ENCODE data around the gene DENND4B. TPM values are rescaled to one million over a fixed set of nuclear protein-coding genes. Genes with fewer than 3 reads are reported as not detected.
"Not testable (repeated sequence)": the region's sequence is repeated elsewhere in the genome, so short reads cannot be mapped to it uniquely, and the experiment has no call there.

The DENND4B gene, protein sequence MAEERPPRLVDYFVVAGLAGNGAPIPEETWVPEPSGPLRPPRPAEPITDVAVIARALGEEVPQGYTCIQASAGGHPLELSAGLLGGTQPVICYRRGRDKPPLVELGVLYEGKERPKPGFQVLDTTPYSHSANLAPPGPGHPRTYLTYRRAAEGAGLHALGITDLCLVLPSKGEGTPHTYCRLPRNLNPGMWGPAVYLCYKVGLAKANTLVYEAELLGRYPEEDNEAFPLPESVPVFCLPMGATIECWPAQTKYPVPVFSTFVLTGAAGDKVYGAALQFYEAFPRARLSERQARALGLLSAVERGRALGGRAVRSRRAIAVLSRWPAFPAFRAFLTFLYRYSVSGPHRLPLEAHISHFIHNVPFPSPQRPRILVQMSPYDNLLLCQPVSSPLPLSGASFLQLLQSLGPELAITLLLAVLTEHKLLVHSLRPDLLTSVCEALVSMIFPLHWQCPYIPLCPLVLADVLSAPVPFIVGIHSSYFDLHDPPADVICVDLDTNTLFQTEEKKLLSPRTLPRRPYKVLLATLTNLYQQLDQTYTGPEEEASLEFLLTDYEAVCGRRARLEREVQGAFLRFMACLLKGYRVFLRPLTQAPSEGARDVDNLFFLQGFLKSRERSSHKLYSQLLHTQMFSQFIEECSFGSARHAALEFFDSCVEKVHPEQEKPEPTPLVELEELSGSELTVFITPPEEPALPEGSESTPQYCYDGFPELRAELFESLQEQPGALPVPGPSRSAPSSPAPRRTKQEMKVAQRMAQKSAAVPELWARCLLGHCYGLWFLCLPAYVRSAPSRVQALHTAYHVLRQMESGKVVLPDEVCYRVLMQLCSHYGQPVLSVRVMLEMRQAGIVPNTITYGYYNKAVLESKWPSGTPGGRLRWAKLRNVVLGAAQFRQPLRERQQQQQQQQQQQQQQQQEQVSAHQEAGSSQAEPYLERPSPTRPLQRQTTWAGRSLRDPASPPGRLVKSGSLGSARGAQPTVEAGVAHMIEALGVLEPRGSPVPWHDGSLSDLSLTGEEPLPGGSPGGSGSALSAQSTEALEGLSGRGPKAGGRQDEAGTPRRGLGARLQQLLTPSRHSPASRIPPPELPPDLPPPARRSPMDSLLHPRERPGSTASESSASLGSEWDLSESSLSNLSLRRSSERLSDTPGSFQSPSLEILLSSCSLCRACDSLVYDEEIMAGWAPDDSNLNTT (N-terminal part only)
- total RNA-seq (2014; rRNA removed) = 15.4 and 16.1 TPM in 2 replicates
- polyA plus RNA-seq (2012) = 11.9 TPM

DNA sequence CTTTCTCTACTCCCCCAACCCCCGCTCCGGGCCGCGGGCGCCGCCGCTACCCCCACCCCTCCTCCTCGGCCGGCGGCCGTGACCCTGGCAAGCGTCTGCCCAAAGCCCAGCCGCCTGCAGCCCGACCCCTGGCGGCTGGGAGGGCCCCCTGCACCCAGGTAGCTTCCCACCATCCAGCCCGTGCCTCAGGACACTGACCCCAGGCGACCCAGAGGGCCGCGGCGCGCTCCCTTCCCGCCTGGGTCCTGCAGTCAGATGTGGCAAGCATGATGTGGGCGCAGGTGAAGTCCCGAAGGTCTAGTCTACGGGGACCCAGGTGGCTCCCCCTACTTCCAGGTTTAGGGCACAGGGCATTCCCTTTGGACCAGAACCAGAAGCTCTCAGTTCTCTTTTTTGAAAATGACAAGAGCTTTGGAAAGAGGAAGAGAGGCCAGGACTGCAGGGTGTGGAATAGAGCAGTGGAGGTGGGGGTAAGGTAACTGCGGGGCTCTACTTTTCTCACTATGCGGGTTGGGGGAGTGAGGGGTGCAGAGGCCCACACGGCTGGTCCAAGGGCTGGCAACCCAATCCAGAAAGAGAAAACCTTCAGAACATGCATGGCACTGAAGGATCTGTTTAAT, at the start of gene DENND4B:
Gene DENND4B, minus strand, starts transcription at position 97 of the 620 bp plus-strand sequence. CDS start 2,344 bp downstream, outside the sequence.
- peak; percentile 73 for DNase-seq (ENCODE audit: low read depth)

DNA sequence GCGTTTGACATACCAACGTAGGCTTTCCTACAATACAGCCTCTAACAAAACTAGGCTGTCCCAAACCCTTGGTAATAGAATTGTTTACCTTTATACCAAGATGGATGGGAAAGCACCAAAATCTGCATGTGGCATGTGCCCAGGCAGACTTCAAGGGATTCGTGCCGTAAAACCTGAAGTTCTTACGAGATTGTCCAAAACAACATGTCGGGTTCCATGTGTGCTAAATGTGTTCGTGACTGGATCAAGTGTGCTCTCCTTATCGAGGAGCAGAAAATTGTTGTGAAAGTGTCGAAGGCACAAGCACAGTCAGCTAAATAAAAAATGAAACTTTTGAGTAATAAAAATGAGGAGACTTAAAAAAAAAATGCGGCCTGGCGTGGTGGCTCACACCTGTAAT, 49.1 kb upstream of the DENND4B start:
- no peak for DNase-seq (ENCODE audit: low read depth)

DNA sequence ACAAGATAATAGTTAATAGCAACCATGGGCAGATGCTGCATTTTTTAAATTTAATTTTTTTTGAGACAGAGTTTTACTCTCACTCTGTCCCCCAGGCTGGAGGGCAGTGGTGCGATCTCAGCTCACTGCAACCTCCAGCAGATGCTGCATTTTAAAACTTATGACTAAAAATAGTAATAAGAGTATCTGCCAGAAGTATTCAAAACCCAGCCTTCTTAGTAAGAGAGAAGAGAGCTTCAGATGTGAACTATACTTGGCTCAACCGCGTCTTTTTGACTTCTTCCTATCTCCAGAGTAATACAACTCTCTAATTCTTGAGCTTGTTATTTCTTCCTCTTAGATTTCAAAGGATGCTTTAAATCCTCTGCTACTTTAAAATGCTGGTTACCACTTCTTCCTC, 48.7 kb upstream of the DENND4B start:
- DNase-seq (ENCODE audit: low read depth) = no peak

DNA sequence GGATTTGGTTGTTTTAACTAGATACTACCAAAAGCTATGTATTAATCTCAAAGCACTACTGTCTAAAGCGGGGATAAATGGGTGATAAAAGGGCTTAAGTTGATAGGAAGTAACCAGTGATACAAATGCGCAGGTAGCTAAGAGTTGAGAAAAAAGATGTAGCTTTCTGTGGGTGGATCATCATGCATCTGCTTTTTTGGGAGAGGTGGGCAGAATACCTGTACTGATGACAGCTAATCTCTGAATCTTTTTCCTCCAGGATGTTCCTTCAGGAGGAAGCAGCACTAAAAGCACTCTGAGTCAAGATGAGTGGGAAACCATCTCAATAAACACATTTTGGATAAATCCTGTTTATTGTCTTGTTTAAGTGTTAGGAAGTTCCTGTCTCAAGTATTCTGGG, 45.3 kb upstream of the DENND4B start:
- DNase-seq (ENCODE audit: low read depth) = no peak

DNA sequence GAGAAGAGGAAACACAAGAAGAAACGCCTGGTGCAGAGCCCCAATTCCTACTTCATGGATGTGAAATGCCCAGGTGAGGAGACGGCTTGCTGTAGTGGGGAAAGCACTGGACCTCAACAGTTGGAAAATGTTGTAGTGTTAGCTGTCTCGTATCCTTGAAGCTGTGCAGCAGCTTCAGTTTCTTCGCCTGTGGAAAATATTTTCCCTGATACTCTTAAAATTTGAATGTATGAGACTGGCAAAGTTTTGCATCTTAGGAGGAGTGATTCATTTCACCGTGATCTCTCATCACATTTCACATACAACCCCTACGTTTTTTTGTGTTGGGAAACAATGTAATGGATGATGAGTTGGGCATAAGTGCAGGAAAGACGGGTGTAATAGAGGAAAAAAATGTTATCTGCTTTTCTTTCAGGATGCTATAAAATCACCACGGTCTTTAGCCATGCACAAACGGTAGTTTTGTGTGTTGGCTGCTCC, 44.7 kb upstream of the DENND4B start:
- DNase-seq (ENCODE audit: low read depth) = no peak

DNA sequence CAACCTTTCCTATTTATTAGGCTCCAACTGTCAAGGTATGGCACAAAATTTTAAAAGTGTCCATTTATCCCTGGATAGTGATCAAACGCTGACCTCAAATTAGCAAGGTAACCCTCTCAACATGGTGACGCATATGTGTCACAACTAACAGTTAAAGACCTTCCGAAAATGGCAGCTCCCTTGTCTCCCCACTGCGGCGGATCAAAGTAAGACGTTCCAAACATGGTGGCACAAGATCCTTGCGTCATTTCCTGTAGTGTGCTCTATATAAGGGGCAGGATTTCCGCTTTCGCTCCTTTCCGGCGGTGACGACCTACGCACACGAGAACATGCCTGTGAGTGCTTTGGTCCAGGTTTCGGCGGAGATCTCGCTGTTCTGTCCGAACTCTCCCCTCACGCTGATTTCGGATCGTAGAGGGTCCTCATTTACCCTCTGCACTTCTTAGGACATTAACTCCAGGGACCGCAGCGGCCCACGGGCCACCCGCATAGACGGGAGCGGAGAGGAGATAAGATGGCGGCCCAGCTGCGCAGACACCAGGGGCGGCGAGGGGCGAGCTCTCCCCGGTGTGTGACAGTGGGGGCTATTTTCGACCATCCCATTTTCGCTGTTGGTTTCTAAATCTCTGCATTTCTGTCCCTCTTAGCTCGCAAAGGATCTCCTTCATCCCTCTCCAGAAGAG, 44.1 kb upstream of the DENND4B start, which contains the start of gene RPS27:
Gene RPS27, plus strand, starts transcription at position 295 of the 683 bp plus-strand sequence. Its CDS starts 35 bp downstream, at position 330.
- peak; percentile 98 for DNase-seq (ENCODE audit: low read depth)

DNA sequence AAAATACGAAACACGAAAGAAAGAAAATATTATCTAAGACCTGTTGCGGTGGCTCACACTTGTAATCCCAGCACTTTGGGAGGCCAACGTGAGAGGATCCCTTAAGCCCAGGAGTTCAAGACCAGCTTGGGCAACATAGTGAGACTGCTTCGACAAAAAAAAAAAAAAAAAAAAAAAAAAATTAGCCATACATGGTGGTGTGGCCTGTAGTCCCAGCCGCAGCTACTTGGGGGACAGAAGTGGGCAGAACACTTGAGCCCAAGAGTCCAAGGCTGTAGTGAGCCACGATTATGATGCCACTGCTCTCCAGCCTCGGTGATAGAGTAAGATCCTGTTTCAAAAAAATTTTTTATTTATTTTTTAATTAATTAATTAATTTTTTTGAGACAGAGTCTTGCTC, 41.1 kb upstream of the DENND4B start:
- no peak for DNase-seq (ENCODE audit: low read depth)

DNA sequence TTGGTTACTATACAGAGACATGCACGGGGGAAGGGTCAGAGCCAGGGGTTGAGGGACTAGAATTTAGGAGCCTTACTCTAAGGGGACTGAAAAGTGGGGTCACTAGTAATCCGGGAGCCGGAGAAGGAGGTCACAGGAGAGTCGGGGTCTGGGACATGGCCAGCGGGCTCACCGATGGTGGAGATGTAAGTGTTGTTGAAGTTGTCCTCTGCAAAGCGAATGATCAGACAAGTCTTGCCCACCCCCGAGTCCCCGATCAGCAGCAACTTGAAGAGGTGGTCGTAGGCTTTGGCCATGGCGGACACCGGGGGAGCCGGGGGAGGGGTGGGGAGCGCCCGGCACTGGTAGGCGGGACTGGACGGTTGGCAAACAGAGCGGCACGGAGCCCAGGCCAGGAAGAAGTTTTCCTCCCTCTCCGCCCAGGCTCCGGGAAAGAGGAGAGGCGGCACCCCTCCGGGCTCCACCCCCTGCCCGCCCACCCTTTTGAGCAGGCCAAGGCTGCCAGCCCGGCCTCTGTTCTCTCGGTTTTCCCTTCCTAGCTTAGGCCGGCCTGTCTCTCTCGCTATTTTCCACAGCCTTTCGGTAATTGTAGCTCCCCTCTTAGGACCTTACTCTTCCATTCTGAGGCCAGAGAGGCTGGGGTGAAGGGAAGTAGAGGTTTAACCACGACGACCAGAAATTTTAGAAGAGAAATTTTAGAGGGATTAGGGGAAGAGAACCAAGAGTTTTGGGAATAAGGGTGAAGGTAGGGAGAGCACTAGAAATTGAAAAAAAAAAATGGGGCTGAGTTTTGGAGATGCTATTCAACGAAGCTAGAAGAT, 39.6 kb upstream of the DENND4B start, which contains the start of gene RAB13:
Gene RAB13, minus strand, starts transcription at position 399 of the 821 bp plus-strand sequence. Its CDS starts 103 bp downstream, at position 296.
- peak; percentile 83 for DNase-seq (ENCODE audit: low read depth)

DNA sequence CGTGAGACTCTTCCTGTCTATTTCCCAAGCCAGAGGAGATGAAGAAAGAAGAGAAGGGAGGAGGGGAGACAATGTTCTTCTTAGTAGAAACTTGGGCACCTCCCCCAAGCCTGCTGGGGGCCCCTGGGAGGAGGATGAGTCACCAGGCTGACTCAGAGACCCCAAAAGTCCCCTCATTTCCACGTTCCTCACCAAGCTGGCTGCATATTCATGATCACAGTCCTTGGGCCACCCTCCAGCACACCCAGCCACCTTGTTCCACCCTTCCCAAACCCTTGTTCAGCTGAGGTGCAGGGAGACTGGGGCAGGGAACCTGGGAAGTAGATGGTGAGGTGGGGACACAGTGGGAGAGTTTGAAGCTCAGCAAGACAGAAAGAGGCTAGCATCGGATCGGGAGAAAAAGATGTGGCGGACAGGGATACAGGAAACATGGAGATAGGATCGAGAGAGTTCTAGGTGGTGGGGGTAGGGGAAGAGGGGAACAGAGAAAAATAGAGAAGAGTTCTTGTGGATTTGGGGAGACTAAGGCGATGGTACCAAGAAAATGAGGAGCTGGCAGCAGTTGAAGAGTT, 38.9 kb upstream of the DENND4B start:
- DNase-seq (ENCODE audit: low read depth) = peak; percentile 79

DNA sequence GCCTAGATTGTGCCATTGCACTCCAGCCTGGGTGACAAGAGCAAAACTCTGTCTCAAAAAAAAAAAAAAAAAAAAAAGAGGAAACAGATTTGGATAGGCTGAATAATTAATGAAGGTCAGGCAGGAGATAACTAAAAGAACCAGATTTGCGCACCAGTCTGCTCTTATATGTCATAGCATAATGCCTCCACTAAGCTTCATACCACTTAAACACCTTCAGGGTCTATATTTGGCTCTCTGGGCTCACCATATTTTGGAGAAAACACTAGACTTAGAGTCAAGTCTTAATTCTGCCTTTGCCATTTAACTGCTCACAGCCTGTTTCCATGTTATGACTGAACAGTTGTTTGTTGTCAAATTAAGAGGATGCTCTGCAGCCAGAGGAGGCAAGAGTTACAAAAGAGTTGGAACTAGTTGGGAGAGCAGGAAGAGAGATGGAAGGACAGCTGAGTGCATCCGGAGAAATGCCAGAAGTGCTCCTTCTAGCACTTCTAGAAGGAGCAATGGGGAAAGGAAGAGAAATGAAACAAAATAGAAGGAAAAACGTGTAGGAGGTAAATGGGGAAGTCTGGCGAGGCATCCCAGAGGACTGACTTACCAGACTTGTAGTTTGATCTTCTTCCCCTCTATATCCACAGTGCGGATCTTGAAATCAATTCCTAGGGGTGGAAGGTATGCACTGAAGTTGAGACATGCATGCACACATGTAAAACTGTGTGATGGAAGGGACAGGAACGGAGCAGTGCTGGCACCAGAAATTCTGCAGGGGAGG, 37.8 kb upstream of the DENND4B start:
- no peak for DNase-seq (ENCODE audit: low read depth)

DNA sequence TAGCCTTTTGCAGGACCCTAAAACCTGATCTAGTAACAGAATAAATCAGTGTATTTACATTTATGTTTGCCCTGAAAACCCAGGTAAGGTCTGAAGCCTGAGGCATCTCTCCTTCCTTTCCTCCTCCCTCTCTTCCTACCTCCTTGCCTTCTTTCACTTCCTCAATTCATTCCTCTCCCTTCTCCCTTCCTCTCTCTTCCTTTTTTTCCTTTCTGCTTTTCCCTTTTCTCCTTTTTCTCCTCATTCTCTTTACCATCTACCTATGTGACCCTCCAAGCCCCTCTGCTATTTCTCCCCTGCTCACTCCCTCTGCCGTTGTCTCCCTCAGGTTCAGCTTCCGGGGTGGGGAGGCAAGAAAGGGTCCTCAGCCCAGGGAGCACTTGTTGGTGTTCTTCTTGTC, 35.2 kb upstream of the DENND4B start:
- not testable (repeated sequence) for DNase-seq (ENCODE audit: low read depth)

DNA sequence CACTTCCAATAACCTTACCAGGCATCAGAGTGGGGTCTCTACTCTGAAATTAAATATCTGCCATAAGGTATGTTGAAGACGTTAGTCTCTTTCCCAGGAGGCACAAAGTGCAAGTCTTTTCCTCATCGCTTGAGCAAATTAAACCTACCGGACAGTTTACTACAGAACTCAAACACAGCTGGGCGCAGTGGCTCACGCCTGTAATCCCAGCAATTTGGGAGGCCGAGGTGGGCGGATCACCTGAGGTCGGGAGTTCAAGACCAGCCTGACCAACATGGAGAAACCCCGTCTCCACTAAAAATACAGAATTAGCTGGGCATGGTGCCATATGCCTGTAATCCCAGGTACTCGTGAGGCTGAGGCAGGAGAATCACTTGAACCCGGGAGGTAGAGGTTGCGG, 32.6 kb upstream of the DENND4B start:
- DNase-seq (ENCODE audit: low read depth) = not testable (repeated sequence)

DNA sequence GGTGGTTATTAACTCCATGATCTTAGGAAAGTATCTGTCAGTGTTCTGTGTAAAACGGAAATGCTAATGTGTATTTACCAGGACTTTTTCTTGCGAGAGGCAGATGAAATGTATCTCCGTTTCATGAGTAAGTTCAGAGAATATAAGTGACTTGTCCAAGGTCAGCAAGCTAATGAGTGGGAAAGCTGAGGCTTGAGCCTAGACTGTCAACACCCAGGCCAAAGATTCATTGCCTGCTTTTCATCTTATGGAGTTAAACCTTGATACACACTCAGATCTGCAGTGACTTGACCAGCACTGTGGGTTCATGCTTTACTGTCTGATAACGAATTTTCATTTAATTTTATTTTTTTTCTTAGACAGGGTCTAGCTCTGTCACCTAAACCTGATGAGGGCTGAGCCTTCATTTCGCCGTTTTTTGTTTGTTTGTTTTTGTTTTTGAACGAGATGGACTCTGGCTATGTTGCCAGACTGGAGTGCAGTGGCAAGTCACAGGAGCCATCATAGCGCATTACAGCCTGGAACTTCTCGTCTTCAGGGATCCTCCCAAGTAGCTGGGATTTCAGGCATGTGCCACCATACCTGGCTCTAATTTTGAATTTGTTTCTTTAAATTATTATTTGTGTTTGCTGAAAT, 31.9 kb upstream of the DENND4B start:
- DNase-seq (ENCODE audit: low read depth) = no peak

DNA sequence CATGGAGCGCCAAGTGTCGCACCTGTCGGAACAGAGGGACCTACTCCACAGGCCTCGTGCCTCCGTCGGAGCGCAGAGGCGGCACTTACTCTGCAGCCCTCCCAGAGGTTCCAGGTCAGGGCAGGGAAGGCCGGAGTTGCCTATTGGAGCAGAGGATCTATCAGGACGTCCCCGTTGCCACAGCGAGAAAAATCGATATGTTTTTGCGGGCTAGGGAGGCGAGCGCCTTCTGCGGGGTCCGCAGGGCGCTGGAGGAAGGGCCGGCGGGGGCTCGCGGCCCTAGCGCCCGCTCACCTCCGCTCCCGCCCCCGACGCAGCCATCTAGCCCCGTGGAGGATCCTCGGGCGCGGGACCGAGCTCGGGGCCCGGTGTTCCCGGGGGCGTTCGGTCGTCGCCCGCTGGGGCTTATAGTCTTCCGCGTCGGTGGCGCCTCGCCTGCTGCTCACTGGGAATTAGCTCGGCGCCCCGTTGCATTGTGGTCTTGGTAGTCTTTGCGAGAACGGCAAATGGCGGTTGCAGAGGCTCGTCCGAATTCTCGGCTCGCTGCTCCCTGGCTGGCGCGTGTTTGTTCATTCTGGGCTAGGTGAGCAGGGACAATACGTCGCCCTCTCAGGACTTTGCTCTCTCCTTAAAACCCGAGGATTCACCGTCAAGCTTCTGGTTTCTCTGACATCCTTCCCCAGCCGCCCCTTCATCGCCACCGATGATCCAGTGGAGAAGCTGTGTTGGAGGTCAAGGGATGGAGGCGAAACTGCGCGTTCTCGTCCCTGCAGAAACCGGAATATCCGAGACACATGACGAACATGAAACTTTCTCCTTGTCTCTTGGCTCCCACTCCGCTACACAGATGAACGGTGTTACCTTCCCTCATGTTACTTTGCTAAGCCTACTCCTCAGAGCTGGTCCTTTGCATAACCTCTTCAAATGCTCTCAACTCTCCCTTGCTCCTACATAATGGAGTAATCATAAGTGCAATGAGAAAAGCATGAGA, 31.0 kb upstream of the DENND4B start, which contains the start of gene JTB:
Gene JTB, minus strand, starts transcription at position 425 of the 991 bp plus-strand sequence. Its CDS starts 422 bp downstream, at position 3.
- DNase-seq (ENCODE audit: low read depth) = peak; percentile 78

DNA sequence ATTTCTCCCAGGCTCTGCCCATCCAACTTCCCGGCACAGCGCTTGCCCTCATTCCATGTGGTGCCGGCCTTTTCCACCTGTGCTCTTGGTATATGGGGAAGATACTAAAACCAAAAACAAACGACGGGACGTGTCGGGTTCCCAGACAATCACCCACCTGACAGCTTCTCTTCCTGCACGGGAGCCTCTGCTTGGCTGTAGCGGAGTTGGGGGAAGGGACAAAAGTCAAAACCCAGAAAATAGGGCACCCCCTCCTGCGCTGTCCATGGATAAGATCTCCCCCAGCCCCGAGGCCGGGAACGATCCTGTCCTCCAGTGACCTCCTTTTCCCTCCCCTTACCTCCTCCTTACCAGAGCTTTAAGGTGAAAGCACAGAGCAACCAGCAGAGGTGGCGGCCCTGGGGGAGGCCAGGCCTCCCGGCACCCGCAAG, 30.3 kb upstream of the DENND4B start:
- no peak for DNase-seq (ENCODE audit: low read depth)

DNA sequence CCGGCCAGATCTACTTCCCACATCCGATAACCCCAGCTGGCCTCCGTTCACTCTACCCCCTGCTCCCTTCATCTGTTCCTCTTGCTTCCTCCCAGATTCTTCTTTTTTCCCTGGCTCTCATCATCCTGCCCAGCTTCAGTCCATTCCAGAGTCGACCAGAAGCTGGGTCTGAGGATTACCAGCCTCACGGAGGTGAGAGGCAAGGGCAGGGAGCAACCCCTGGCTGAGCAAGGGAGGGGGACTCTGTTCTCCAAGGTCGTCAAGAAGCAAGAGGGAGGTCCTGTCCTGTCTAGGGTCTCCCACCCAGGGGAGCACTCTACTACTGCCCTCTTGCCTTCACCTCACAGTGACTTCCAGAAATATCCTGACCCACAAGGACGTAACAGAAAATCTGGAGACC, 27.0 kb upstream of the DENND4B start:
- no peak for DNase-seq (ENCODE audit: low read depth)

Data from LHCN-M2 (cell line).